Measurements from ENCODE around the gene C22orf23. TPM values are rescaled to one million over a fixed set of nuclear protein-coding genes. Genes with fewer than 3 reads are reported as not detected.

The C22orf23 gene
- total and polyA plus RNA-seq, 2 of the 4 experiments (the other 2 are of a cell fraction), result 0.39 to 0.54 TPM

- no peak overlapping the region for H2BK20ac ChIP-seq (ENCODE audit: low read depth, low read length)
- no peak overlapping the region for H2BK5ac ChIP-seq (ENCODE audit: low read depth, low read length, poor library complexity, severe bottlenecking)
- ChIA-PET POLR2A (ENCODE audit: unreplicated experiment) (interaction anchor here (0.6 kb wide), 1 partner anchor 53 kb away, joined by 3 read pairs; no protein-coding TSS in a partner anchor), CTCF (interaction anchor here (0.6 to 1.5 kb wide), 2 partner anchors 11 to 34 kb away, joined by 3 to 6 read pairs; no protein-coding TSS in a partner anchor)
- peak overlapping the region; percentile 70; the same call in 1 of the 2 replicates for H3K4ac ChIP-seq (ENCODE audit: low read depth, low read length)
- WGBS, 2 experiments (ENCODE audit: extremely low coverage in 2 of 2, insufficient read length in 1 of 2), result no CpG with 5 or more reads among the region's 2 CpGs
- H3K9me1 ChIP-seq (ENCODE audit: insufficient read depth, low read length), result no peaks in the 10 kb centered on the region
- 0 out of 2 replicates have a peak overlapping the region, but pooled peaks have one; percentile 6 for H3K14ac ChIP-seq (replicated peaks; ENCODE audit: low read depth, low read length)
- peak overlapping the region; percentile 48; the same call in 1 of the 2 replicates for H2AK5ac ChIP-seq (ENCODE audit: low read depth, low read length)
- H4K20me1 ChIP-seq (ENCODE audit: insufficient read depth, low read length), result no peaks in the 10 kb centered on the region
- H3K9me3 ChIP-seq (ENCODE audit: control insufficient read depth, insufficient read depth, low read length), result no peaks in the 10 kb centered on the region
- no peaks in the 10 kb centered on the region for H3K36me3 ChIP-seq (ENCODE audit: control insufficient read depth, insufficient read depth, low read length)
- H3K23ac ChIP-seq (ENCODE audit: low read depth, low read length), result no peak overlapping the region
- H3K79me1 ChIP-seq (ENCODE audit: low read depth in 1 of 2, low read length in 2 of 2), result 0 out of 4 replicates have a peak, but pooled peaks cover 0 to 8% of the 10 kb centered on the region in 2 experiments
- H4K8ac ChIP-seq (ENCODE audit: low read depth in 2 of 2, low read length in 2 of 2), result peak overlapping the region in 1 of 2 experiments; percentile 29; a peak in 1 of 4 replicates
- DNase-seq (no peak), ATAC-seq (ENCODE audit: low read depth) (no peak)
- dilution Hi-C loops (cut with HindIII; ENCODE audit: low sequenced_read_pairs, unreplicated experiment), result no loop called here
- H3K4me1 ChIP-seq (ENCODE audit: control insufficient read depth, insufficient read depth, low read length), result peaks cover 21% of the 10 kb centered on the region
- H3K27ac ChIP-seq (ENCODE audit: insufficient read depth, low read length), result no peak overlapping the region
- H3K4me3 ChIP-seq (ENCODE audit: insufficient read depth, low read depth, low read length), result no peak overlapping the region
- no peak overlapping the region for H2BK15ac ChIP-seq (ENCODE audit: low read depth, low read length)
- no peak overlapping the region for H4K91ac ChIP-seq (ENCODE audit: insufficient read depth, low read depth, low read length)
- in situ Hi-C loops (cut with MboI; ENCODE audit: low sequenced_read_pairs), result no loop called here
- TF ChIP-seq CHD1 (IDR thresholded peaks at IDR 0.05; ENCODE audit: low read depth, low read length), result no peak
- TF ChIP-seq CTCF (conservative IDR thresholded peaks at IDR 0.05; ENCODE audit: low read depth, low read length), result no peak
- no peak for TF ChIP-seq FOS (IDR thresholded peaks at IDR 0.05; ENCODE audit: low read depth, low read length)
- TF ChIP-seq MAFK (IDR thresholded peaks at IDR 0.05; ENCODE audit: low read depth, low read length), result no peak
- no peak for TF ChIP-seq RCOR1 (IDR thresholded peaks at IDR 0.05; ENCODE audit: insufficient replicate concordance, low read length)
- TF ChIP-seq USF2 (IDR thresholded peaks at IDR 0.05; ENCODE audit: low read depth, low read length), result no peak
- TF ChIP-seq MXI1 (IDR thresholded peaks at IDR 0.05; ENCODE audit: borderline replicate concordance, low read depth, low read length), result no peak
- TF ChIP-seq NFE2L2 (IDR thresholded peaks at IDR 0.05; ENCODE audit: low read depth, low read length), result no peak
- TF ChIP-seq ELK1 (IDR thresholded peaks at IDR 0.05; ENCODE audit: borderline replicate concordance, low read depth, low read length), result no peak
- TF ChIP-seq RAD21 (IDR thresholded peaks at IDR 0.05; ENCODE audit: low read length), result no peak
- TF ChIP-seq MAZ (IDR thresholded peaks at IDR 0.05; ENCODE audit: borderline replicate concordance, low read depth, low read length), result no peak
- TF ChIP-seq SMC3 (IDR thresholded peaks at IDR 0.05; ENCODE audit: low read depth, low read length), result no peak
- no peak for TF ChIP-seq CEBPB (IDR thresholded peaks at IDR 0.05; ENCODE audit: low read depth, low read length)
- TF ChIP-seq RFX5 (IDR thresholded peaks at IDR 0.05; ENCODE audit: low read depth, low read length), result no peak
- TF ChIP-seq BHLHE40 (IDR thresholded peaks at IDR 0.05; ENCODE audit: low read depth, low read length), result no peak
- no peak for TF ChIP-seq POLR2A (IDR thresholded peaks at IDR 0.05; ENCODE audit: low read depth, low read length)
- H3K4me2 ChIP-seq (ENCODE audit: low read depth, low read length), result no peak overlapping the region
- H4K5ac ChIP-seq (ENCODE audit: low read depth, low read length), result no peak overlapping the region
- H2BK120ac ChIP-seq (ENCODE audit: low read depth, low read length), result peak overlapping the region; percentile 34; the same call in 1 of the 2 replicates
- no peaks in the 10 kb centered on the region for H3K27me3 ChIP-seq (ENCODE audit: control insufficient read depth, insufficient read depth, low read length)
- no peak overlapping the region for H3K9ac ChIP-seq (ENCODE audit: low read depth, low read length)
- no TSS peak for BruUV-seq (replicated peaks)
- no peak overlapping the region for H2AFZ ChIP-seq (replicated peaks; ENCODE audit: low read length, poor library complexity)
- H3K18ac ChIP-seq (ENCODE audit: low read depth, low read length), result no peak overlapping the region
- H2AK9ac ChIP-seq (replicated peaks; ENCODE audit: low read depth, low read length, poor library complexity), result peak overlapping the region; percentile 92
- intact Hi-C loops (cut with micrococcal nuclease), result no loop called here
- H3K56ac ChIP-seq (ENCODE audit: extremely low read depth, insufficient read depth, low read length), result no peak overlapping the region
These were observed 55.6 kb downstream of the C22orf23 start for GRCh38 chr22:37897807-37898206.
